Neural progenitor cell (in vitro differentiated cells): ENCODE data around the gene CLSTN2.

ENCODE experiments used
- EZH2 ChIP-seq: fragments of 200-600 bp; sonication (generic); IDR thresholded peaks from 2 replicates; pipeline ENCODE4 v1.6.1; 2017; ENCODE audit warnings: antibody characterized with exemption, mild to moderate bottlenecking, moderate library complexity
- EZH2phosphoT487 ChIP-seq: fragments of 200-600 bp; sonication (generic); IDR thresholded peaks from 2 replicates; pipeline ENCODE4 v1.6.1; 2017; ENCODE audit warnings: antibody characterized with exemption
- TF ChIP-seq, protein P1 (sequence below): fragments of 200-600 bp; sonication (generic); IDR thresholded peaks from 2 replicates; pipeline ENCODE4 v1.5.1; 2017; ENCODE audit warnings: antibody characterized with exemption, mild to moderate bottlenecking

DNA sequence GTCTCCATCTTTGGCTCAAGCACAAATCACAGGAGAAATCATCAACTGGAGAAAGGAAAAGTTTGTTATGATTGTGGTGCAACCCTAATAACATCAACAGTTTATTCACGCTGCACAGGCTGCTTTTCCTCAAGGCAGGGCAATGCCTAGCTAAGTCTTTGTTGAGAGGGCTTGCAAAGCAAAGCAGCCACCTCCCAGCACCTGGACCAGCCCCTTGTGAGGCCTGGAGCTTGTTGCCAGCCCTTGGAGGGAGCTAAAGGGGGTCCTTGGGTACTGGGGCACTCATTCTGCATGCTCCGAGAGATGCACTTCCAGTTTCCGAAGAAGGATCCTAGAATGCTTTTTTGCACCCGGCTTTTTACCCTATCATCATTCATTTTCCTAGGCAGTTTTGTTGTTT is 288.2 kb downstream of the CLSTN2 start:
- TF ChIP-seq, protein P1, sequence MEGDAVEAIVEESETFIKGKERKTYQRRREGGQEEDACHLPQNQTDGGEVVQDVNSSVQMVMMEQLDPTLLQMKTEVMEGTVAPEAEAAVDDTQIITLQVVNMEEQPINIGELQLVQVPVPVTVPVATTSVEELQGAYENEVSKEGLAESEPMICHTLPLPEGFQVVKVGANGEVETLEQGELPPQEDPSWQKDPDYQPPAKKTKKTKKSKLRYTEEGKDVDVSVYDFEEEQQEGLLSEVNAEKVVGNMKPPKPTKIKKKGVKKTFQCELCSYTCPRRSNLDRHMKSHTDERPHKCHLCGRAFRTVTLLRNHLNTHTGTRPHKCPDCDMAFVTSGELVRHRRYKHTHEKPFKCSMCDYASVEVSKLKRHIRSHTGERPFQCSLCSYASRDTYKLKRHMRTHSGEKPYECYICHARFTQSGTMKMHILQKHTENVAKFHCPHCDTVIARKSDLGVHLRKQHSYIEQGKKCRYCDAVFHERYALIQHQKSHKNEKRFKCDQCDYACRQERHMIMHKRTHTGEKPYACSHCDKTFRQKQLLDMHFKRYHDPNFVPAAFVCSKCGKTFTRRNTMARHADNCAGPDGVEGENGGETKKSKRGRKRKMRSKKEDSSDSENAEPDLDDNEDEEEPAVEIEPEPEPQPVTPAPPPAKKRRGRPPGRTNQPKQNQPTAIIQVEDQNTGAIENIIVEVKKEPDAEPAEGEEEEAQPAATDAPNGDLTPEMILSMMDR = no peak
- no peak for TF ChIP-seq EZH2
- no peak for TF ChIP-seq EZH2phosphoT487
